Peyer's patch (tissue), 4 donors: Measurements from ENCODE around the gene LIPM. TPM values are rescaled to one million over a fixed set of nuclear protein-coding genes. Genes with fewer than 3 reads are reported as not detected.

ENCODE experiments used
- DNase-seq, 3 donors: peaks; one replicate each; pipeline ENCODE4 v3.0.0-alpha.2; 2017 to 2019
- H3K27ac ChIP-seq, 4 donors: fragments of 200-600 bp; sonication (generic); one replicate each; pipeline ENCODE4 v1.5.1; 2016 to 2019
- H3K27me3 ChIP-seq, 2 donors: fragments of 200-600 bp; sonication (generic); one replicate each; pipeline ENCODE4 v1.5.1; 2019
- H3K36me3 ChIP-seq, 3 donors: fragments of 200-600 bp; sonication (generic); one replicate each; pipeline ENCODE4 v1.5.1; 2016 to 2019
- H3K4me1 ChIP-seq, 4 donors: fragments of 200-600 bp; sonication (generic); one replicate each; pipeline ENCODE4 v1.5.1; 2016 to 2019
- H3K4me3 ChIP-seq, 4 donors: fragments of 200-600 bp; sonication (generic); 1 replicate in 3 of 4; 2 replicates in 1 of 4; pipeline ENCODE4 v1.5.1; 2016 to 2019; ENCODE audit warnings: mild to moderate bottlenecking in 1 of 4
- H3K9me3 ChIP-seq, 4 donors: fragments of 200-600 bp; sonication (generic); one replicate each; pipeline ENCODE4 v1.5.1; 2016 to 2019; ENCODE audit warnings: mild to moderate bottlenecking in 1 of 4
- POLR2A ChIP-seq, 2 donors: fragments of 450-650 bp; IDR thresholded peaks; one replicate each; pipeline ENCODE4 v1.5.1; 2017; ENCODE audit warnings: antibody characterized with exemption in 2 of 2, mild to moderate bottlenecking in 2 of 2, moderate library complexity in 2 of 2
- total RNA-seq, 4 donors: library from RNA; depleted of rRNA; stranded (reverse); fragments of >200 nt; gene quantifications; one replicate each; pipeline ENCODE4 v1.1.0, GENCODE V29; 2016
- TF ChIP-seq, protein P1 (sequence below), 6 experiments: fragments of 450-650 bp in 4 of 6; fragments of 200-600 bp in 2 of 6; sonication (generic) in 1 of 6; IDR thresholded peaks; one replicate each; pipeline ENCODE4 v1.5.1; 2017 to 2019; ENCODE audit warnings: antibody characterized with exemption in 6 of 6, mild to moderate bottlenecking in 3 of 6, moderate library complexity in 1 of 6

The LIPM gene
- total RNA-seq, 4 donors from 2014 or later = not detected

DNA sequence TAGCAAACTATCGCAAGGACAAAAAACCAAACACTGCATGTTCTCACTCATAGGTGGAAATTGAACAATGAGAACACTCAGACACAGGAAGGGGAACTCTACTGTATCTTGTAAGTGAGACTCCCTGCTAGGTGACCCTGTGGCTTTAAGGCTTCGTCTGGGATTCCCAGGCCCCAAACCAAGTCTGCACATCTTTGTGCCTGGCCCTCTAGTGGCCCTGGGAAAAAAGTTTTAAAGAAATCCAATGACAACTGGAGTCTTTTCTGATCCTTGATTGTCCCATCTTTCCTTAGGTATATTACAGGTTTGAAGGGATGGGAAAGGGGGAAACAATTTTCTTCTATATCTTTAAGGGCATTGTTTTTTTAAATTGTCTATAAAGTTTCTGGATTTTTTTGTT lies 10.6 kb upstream of the LIPM start:
- H3K4me1 ChIP-seq = no peaks in the 10 kb centered on the region
- DNase-seq = peak in 1 of 3 donors; percentile 48
- TF ChIP-seq POLR2A (IDR thresholded peaks at IDR 0.05) = no peak
- TF ChIP-seq, protein P1, sequence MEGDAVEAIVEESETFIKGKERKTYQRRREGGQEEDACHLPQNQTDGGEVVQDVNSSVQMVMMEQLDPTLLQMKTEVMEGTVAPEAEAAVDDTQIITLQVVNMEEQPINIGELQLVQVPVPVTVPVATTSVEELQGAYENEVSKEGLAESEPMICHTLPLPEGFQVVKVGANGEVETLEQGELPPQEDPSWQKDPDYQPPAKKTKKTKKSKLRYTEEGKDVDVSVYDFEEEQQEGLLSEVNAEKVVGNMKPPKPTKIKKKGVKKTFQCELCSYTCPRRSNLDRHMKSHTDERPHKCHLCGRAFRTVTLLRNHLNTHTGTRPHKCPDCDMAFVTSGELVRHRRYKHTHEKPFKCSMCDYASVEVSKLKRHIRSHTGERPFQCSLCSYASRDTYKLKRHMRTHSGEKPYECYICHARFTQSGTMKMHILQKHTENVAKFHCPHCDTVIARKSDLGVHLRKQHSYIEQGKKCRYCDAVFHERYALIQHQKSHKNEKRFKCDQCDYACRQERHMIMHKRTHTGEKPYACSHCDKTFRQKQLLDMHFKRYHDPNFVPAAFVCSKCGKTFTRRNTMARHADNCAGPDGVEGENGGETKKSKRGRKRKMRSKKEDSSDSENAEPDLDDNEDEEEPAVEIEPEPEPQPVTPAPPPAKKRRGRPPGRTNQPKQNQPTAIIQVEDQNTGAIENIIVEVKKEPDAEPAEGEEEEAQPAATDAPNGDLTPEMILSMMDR (IDR thresholded peaks at IDR 0.05) = peak in 4 of 6 experiments; percentile 20 to 54 (median 40)

DNA sequence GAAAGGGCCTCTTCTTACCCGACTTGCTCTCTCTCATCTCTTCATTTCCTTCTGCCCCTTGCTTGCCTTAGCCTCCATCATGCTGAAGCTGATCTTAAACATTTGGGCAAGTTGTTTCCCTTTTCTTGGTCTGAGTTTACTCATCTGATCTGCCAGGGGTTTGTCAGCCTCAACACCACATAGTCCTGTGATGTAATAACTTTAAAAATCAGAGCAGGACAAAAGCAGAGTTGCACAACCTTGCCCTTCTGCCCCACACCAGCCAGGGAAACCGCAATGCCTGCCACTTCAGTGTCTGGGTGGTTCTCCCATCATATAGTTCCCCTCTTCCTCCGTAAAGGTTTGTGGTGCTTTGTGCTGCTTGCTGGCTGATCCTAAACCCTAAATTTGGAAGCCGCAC lies 9.9 kb upstream of the LIPM start:
- Histone ChIP-seq H3K4me1 (no peaks in the 10 kb centered on the region), H3K9me3 (no peaks in the 10 kb centered on the region), H3K36me3 (no peaks in the 10 kb centered on the region), H3K27me3 (no peaks in the 10 kb centered on the region), H3K27ac (no peak overlapping the region), H3K4me3 (no peak overlapping the region)
- TF ChIP-seq, protein P1 (IDR thresholded peaks at IDR 0.05) = no peak
- DNase-seq = no peak

More for the DNA sequence above, 10.6 kb upstream of the LIPM start:
- Histone ChIP-seq H3K27ac (no peak overlapping the region), H3K27me3 (no peaks in the 10 kb centered on the region), H3K9me3 (no peaks in the 10 kb centered on the region), H3K4me3 (no peak overlapping the region), H3K36me3 (no peaks in the 10 kb centered on the region)

DNA sequence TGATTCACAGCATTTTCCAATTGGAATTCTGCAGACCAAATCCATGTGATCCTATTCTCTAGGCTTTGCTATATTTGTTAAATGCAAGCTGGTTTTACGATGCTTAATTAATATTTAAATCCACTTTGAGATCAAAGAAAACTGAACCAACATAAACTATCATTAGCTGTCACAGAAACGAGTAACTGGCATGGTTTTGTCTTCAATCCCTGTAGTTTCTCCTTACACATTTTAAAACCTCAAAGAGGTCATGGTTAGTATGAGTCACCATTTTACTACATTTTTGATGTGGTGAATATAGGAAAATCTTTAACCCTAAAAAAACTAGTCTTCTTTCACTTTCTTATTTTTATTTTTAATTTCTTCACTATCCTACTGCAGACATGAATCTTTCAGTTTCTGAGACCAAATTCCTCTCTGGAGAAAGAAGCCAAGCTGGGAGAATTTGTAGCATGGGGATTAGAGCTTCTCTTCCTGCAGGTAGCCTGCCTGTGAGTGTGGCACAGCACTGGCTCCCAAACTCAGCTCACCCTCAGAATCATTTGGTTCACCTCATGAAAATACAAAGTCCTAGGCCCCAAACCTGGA lies 8.7 kb upstream of the LIPM start:
- TF ChIP-seq, protein P1 (IDR thresholded peaks at IDR 0.05) = no peak
- TF ChIP-seq POLR2A (IDR thresholded peaks at IDR 0.05) = no peak
- Histone ChIP-seq H3K4me1 (no peaks in the 10 kb centered on the region), H3K4me3 (no peak overlapping the region), H3K9me3 (no peaks in the 10 kb centered on the region), H3K27ac (no peak overlapping the region), H3K36me3 (no peaks in the 10 kb centered on the region), H3K27me3 (no peaks in the 10 kb centered on the region)
- no peak for DNase-seq

DNA sequence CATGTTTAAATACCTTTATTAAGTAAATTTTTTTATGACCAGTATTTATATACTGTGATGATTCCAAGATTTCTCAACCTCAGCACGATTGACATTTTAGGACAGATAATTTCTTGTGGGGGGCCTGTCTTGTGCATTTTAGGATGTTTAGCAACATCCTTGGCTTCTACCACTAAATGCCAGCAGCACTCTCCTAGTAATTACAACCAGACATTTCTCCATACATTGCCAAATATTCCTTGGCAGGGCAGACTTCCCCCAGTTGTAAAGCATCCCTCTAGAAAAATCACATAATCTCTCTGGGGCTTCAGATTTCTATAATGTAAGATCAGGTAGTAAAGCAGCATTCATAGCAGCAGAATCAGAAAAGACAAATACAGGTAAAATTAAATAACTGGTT lies 7.8 kb upstream of the LIPM start:
- Histone ChIP-seq H3K9me3 (no peaks in the 10 kb centered on the region), H3K4me1 (no peaks in the 10 kb centered on the region), H3K27me3 (no peaks in the 10 kb centered on the region), H3K4me3 (no peak overlapping the region), H3K36me3 (no peaks in the 10 kb centered on the region), H3K27ac (no peak overlapping the region)
- no peak for TF ChIP-seq POLR2A (IDR thresholded peaks at IDR 0.05)
- TF ChIP-seq, protein P1 (IDR thresholded peaks at IDR 0.05) = no peak
- DNase-seq = no peak

DNA sequence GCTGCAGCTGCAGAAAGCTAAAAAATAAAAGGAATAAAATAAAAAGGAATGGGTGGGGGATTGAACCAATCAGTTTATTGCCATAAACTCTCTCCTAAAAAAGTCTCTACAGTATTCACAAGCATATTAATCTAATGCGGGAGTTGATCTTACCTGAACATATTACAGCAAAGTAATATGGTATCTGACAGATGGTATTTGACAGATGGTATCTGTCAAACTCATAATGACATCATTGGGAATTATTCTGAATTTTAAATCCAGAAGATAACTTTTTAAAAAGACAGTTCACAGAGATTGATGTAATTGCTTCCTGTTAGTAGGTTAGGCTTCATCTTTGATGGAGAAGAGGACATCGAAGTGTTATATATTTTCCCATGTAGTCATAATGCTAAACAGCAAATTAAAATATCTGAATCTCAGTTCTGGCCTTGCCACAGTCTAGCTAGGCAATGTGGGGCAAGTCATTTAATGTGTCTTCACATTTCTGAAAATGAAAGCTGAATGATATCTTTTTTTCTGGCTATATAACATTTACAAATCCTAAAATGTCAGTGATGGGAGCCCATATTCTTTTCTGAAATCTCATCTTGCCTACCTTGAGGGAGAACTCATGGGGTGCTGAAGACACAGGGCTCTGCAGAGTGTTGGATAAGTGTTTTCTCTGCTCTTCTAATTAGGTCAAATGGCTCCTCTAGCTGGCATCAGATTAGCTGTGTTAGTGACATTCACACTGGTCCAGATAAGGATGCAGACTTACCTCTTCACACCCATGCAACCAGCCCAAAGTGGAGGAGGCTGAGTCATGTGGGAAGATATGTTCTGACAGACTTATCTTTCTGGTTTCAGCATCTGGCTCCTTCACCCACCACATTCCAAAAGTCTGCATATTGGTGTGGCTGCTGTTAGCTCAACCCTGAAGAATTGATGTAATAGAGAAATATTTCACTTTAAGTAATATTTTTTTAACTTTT lies 2.1 kb upstream of the LIPM start:
- Histone ChIP-seq H3K4me3 (no peak overlapping the region), H3K27me3 (no peaks in the 10 kb centered on the region), H3K36me3 (no peaks in the 10 kb centered on the region), H3K9me3 (no peaks in the 10 kb centered on the region), H3K27ac (no peak overlapping the region), H3K4me1 (no peaks in the 10 kb centered on the region)
- no peak for TF ChIP-seq POLR2A (IDR thresholded peaks at IDR 0.05)
- TF ChIP-seq, protein P1 (IDR thresholded peaks at IDR 0.05) = no peak
- no peak for DNase-seq
